ENCODE results near the gene KCNG1.

- TF ChIP-seq GATA2 (IDR thresholded peaks at IDR 0.05; ENCODE audit: low read depth, low read length): no peak
- TF ChIP-seq GATA3 (IDR thresholded peaks at IDR 0.05; ENCODE audit: low read depth, low read length): no peak
Measured at GRCh38 chr20:50996901-50997865, 25.7 kb downstream of the KCNG1 start.
